Kidney epithelial cell (primary cell): ENCODE results near the gene RNASE7. TPM values are rescaled to one million over a fixed set of nuclear protein-coding genes. Genes with fewer than 3 reads are reported as not detected.

Experiments
- DNase-seq: peaks from one replicate; pipeline ENCODE4 v3.0.0-alpha.2; 2010; ENCODE audit warnings: low read depth
- H3K27me3 ChIP-seq: 2 replicates; pipeline ENCODE4 v1.6.0; 2011; ENCODE audit warnings: low read length; ENCODE audit not compliant: control insufficient read depth, insufficient read depth
- H3K36me3 ChIP-seq: 2 replicates; pipeline ENCODE4 v1.5.1; 2011; ENCODE audit warnings: low read length; ENCODE audit not compliant: control insufficient read depth, insufficient read depth
- H3K4me3 ChIP-seq: 2 replicates; pipeline ENCODE4 v1.5.1; 2011; ENCODE audit warnings: low read depth, mild to moderate bottlenecking, control low read depth, low read length
- total RNA-seq: library from RNA; depleted of rRNA; stranded (reverse); fragments of >200 nt; gene quantifications from 2 replicates; pipeline ENCODE4 v1.2.3, GENCODE V29; 2015
- TF ChIP-seq, protein P1 (sequence below): IDR thresholded peaks from 2 replicates; pipeline ENCODE4 v1.5.1; 2011; ENCODE audit warnings: mild to moderate bottlenecking, moderate library complexity, low read length, control low read depth, inconsistent platforms; ENCODE audit not compliant: insufficient read depth, poor library complexity, severe bottlenecking

The RNASE7 gene
- total RNA-seq, 1 donor from 2014 or later: not detected

DNA sequence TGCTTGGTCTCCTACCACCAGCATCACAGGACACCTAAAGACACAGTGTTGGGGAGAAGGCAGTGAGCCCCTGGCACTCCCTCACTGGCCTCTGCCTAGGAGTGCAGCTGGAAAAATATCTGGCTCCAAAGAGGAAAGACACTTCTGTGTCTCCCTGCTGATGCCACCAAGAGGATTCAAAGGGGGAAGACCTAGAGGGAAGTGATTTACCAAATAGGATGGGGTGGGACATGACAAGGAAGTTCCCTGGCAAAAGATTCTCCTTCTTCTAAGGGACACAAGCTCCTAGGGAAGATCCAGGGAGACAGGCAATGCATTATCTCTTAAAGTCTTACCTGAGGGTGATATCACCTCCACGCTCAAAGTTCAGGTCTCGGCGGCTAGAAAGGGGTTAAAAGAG, 23.4 kb upstream of the RNASE7 start:
- no peak for DNase-seq
- Histone ChIP-seq H3K36me3 (no peaks in the 10 kb centered on the region), H3K27me3 (peaks cover 10% of the 10 kb centered on the region), H3K4me3 (no peak overlapping the region)
- TF ChIP-seq, protein P1, sequence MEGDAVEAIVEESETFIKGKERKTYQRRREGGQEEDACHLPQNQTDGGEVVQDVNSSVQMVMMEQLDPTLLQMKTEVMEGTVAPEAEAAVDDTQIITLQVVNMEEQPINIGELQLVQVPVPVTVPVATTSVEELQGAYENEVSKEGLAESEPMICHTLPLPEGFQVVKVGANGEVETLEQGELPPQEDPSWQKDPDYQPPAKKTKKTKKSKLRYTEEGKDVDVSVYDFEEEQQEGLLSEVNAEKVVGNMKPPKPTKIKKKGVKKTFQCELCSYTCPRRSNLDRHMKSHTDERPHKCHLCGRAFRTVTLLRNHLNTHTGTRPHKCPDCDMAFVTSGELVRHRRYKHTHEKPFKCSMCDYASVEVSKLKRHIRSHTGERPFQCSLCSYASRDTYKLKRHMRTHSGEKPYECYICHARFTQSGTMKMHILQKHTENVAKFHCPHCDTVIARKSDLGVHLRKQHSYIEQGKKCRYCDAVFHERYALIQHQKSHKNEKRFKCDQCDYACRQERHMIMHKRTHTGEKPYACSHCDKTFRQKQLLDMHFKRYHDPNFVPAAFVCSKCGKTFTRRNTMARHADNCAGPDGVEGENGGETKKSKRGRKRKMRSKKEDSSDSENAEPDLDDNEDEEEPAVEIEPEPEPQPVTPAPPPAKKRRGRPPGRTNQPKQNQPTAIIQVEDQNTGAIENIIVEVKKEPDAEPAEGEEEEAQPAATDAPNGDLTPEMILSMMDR: no peak

DNA sequence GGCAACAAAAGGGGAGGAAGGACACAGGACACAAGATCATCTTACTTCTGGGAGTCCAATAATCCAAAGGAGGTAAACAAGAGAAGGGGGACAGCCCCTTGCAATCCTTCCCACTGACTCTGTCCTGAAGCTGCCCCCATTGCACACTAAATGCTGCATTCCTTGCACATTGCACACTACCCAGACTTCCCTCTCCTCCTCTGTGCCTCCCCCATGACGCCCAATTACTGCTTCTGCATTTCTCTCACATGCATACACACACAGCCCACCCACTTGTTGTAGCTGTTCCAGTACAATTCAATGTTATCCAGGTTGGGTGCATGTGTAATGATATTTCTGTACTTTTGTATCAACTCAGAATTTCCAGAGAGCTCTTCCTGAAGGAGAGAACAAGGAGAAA, 22.8 kb upstream of the RNASE7 start:
- H3K4me3 ChIP-seq: no peak overlapping the region
- TF ChIP-seq, protein P1: no peak
- peaks cover 16% of the 10 kb centered on the region for H3K27me3 ChIP-seq
- no peaks in the 10 kb centered on the region for H3K36me3 ChIP-seq
- no peak for DNase-seq

DNA sequence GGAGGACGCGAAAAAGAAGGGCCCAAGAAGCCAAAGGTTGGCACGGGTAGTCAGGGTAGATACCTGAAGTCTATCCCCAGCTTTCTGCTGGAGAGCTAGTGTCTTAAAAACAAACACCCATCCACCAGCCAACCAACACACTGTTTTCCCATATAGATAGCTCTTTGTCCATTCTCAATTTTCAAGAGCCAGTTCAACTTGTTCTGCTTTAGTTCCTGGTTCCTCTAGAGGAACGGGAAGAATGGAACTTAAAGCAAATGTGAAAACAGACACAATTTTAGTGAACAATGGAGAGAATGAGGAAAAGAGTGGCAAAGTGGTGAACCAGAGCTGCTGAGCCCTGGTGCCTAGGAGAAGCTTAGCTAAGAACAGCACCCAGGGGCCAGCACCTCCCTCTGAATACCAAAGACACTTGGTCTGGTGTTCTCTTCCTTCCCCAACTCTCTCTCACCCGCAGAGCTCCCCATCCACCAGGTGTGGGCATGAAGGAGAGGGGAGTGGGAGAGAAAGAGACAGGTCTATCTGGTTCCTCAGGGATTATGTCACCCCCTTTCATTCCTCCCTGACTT, 21.1 kb upstream of the RNASE7 start:
- no peak for DNase-seq
- no peak overlapping the region for H3K4me3 ChIP-seq
- TF ChIP-seq, protein P1: no peak
- H3K36me3 ChIP-seq: no peaks in the 10 kb centered on the region
- peaks cover 30% of the 10 kb centered on the region for H3K27me3 ChIP-seq

DNA sequence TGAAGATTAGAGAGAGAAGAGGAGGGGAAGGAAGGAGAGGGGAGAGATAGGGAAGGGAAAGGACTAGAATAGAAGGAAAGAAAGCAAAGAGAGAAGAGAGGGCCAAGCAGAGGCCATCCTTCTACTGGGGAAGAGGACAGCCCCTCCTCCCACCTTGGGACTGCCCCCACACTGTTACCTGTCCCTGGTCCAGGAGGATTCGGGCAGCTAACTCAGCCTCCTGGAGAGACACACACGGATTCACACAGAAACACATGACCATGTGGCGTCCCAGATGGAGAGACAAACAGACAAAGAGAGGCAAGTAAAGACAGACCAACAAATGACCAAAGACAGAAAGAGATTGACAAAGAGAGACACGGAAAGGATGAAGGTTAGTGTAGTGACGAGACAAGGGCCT, 19.5 kb upstream of the RNASE7 start:
- Histone ChIP-seq H3K36me3 (no peaks in the 10 kb centered on the region), H3K27me3 (peaks cover 30% of the 10 kb centered on the region), H3K4me3 (no peak overlapping the region)
- DNase-seq: no peak
- TF ChIP-seq, protein P1: no peak

DNA sequence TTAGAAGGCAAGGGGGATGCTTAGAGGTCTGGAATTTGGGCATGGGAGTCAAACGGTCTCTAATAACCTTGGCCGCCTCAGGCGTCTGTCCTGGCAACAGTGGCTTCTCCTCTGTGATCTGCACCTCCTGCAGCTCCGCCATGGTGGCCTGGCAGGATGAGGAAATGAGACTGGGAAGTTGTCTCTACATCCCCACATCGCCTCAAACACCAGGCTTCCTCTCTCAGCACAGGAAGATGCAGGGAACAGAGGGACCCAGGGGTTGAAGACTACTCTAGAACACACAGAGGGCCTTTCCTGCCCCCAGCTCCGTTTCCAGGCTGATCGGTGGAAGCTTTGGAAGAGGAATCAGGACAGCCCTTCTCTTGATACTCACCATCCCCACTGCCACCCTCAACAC, 19.0 kb upstream of the RNASE7 start:
- TF ChIP-seq, protein P1: no peak
- Histone ChIP-seq H3K36me3 (no peaks in the 10 kb centered on the region), H3K4me3 (no peak overlapping the region), H3K27me3 (peaks cover 30% of the 10 kb centered on the region)
- no peak for DNase-seq
